ENCODE results near the gene RAET1L. TPM values are rescaled to one million over a fixed set of nuclear protein-coding genes. Genes with fewer than 3 reads are reported as not detected.

Gene RAET1L
- total and polyA plus RNA-seq, 4 donors = not detected

GRCh38 chr6:150058231-150058792, 33.0 kb upstream of the RAET1L start:
- no peaks in the 10 kb centered on the region for H3K9me3 ChIP-seq (ENCODE audit: control insufficient read depth in 4 of 4, low read length in 3 of 4)
- no peaks in the 10 kb centered on the region for H3K36me3 ChIP-seq (ENCODE audit: control insufficient read depth in 4 of 4, insufficient read depth in 3 of 4, low read depth in 1 of 4, low read length in 3 of 4)
- H3K9ac ChIP-seq (ENCODE audit: low read depth in 1 of 2, low read length in 2 of 2) = no peak overlapping the region
- no peaks in the 10 kb centered on the region for H3K27me3 ChIP-seq (ENCODE audit: control insufficient read depth in 4 of 4, insufficient read depth in 4 of 4, low read length in 3 of 4)
- H3K27ac ChIP-seq (ENCODE audit: low read depth in 1 of 2, low read length in 2 of 2) = no peak overlapping the region
- no peaks in the 10 kb centered on the region for H3K4me1 ChIP-seq (ENCODE audit: control insufficient read depth in 4 of 4, insufficient read depth in 4 of 4, low read length in 3 of 4)
- 88% methylated on average over 14 of the region's 14 CpGs for WGBS
- no peak for DNase-seq (ENCODE audit: low spot score)
- TF ChIP-seq ZBTB33 (IDR thresholded peaks at IDR 0.05) (no peak), ATF3 (IDR thresholded peaks at IDR 0.05) (no peak), NR2F2 (IDR thresholded peaks at IDR 0.05) (no peak)
- TF ChIP-seq, protein P1, sequence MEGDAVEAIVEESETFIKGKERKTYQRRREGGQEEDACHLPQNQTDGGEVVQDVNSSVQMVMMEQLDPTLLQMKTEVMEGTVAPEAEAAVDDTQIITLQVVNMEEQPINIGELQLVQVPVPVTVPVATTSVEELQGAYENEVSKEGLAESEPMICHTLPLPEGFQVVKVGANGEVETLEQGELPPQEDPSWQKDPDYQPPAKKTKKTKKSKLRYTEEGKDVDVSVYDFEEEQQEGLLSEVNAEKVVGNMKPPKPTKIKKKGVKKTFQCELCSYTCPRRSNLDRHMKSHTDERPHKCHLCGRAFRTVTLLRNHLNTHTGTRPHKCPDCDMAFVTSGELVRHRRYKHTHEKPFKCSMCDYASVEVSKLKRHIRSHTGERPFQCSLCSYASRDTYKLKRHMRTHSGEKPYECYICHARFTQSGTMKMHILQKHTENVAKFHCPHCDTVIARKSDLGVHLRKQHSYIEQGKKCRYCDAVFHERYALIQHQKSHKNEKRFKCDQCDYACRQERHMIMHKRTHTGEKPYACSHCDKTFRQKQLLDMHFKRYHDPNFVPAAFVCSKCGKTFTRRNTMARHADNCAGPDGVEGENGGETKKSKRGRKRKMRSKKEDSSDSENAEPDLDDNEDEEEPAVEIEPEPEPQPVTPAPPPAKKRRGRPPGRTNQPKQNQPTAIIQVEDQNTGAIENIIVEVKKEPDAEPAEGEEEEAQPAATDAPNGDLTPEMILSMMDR (IDR thresholded peaks at IDR 0.05; ENCODE audit: low read depth, low read length, missing input control) = no peak
- H3K4me3 ChIP-seq (ENCODE audit: low read depth in 1 of 3, low read length in 3 of 3) = no peak overlapping the region

- DNase-seq (ENCODE audit: low spot score) = no peak
- 70% methylated on average over 29 of the region's 29 CpGs for WGBS
Observed at GRCh38 chr6:150057501-150057951, 32.2 kb upstream of the RAET1L start.

More at GRCh38 chr6:150057501-150057951, 32.2 kb upstream of the RAET1L start:
- TF ChIP-seq REST (IDR thresholded peaks at IDR 0.05) = no peak
- TF ChIP-seq TAF1 (conservative IDR thresholded peaks at IDR 0.05) = no peak
- TF ChIP-seq, protein P1 (IDR thresholded peaks at IDR 0.05; ENCODE audit: low read depth, low read length, missing input control) = no peak
- TF ChIP-seq YY1 (IDR thresholded peaks at IDR 0.05) = no peak
- TF ChIP-seq, protein P2, sequence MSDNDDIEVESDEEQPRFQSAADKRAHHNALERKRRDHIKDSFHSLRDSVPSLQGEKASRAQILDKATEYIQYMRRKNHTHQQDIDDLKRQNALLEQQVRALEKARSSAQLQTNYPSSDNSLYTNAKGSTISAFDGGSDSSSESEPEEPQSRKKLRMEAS (IDR thresholded peaks at IDR 0.05) = no peak
- TF ChIP-seq RXRA (IDR thresholded peaks at IDR 0.05) = no peak
- TF ChIP-seq JUND (IDR thresholded peaks at IDR 0.05) = no peak
- no peak for TF ChIP-seq HNF4G (IDR thresholded peaks at IDR 0.05)
- TF ChIP-seq SP1 (IDR thresholded peaks at IDR 0.05) = no peak
- TF ChIP-seq FOXA2 (IDR thresholded peaks at IDR 0.05) = no peak
- no peak for TF ChIP-seq EGR1 (IDR thresholded peaks at IDR 0.05; ENCODE audit: low read depth in 2 of 2)
- TF ChIP-seq GABPA (IDR thresholded peaks at IDR 0.05 in 1 of 2, conservative IDR thresholded peaks at IDR 0.05 in 1 of 2) = no peak
- TF ChIP-seq ZBTB33 (IDR thresholded peaks at IDR 0.05) = no peak
- Histone ChIP-seq H3K4me3 (ENCODE audit: low read depth in 1 of 3, low read length in 3 of 3) (no peak overlapping the region), H3K9ac (ENCODE audit: low read depth in 1 of 2, low read length in 2 of 2) (no peak overlapping the region), H3K9me3 (ENCODE audit: control insufficient read depth in 4 of 4, low read length in 3 of 4) (no peaks in the 10 kb centered on the region), H3K27ac (ENCODE audit: low read depth in 1 of 2, low read length in 2 of 2) (no peak overlapping the region), H3K27me3 (ENCODE audit: control insufficient read depth in 4 of 4, insufficient read depth in 4 of 4, low read length in 3 of 4) (peaks cover 0 to 2% (median 0%) of the 10 kb centered on the region in 4 donors), H3K36me3 (ENCODE audit: control insufficient read depth in 4 of 4, insufficient read depth in 3 of 4, low read depth in 1 of 4, low read length in 3 of 4) (no peaks in the 10 kb centered on the region), H3K4me1 (ENCODE audit: control insufficient read depth in 4 of 4, insufficient read depth in 4 of 4, low read length in 3 of 4) (no peaks in the 10 kb centered on the region)
